A549 (cell line): Measurements from ENCODE around the gene MOSMO. TPM values are rescaled to one million over a fixed set of nuclear protein-coding genes. Genes with fewer than 3 reads are reported as not detected.

Source experiments
- ATAC-seq, 2 experiments: fragments of 200-7000 bp in 1 of 2; fragments of >200 bp in 1 of 2; cut with Nextera tagmentation in 1 of 2; cut with Tn5 transposase in 1 of 2; 3 replicates each; pipeline versions ENCODE4 v1.8.0 to v1.9.1; 2018 to 2020; ENCODE audit warnings: mild to moderate bottlenecking in 1 of 2, moderate library complexity in 1 of 2
- CTCF ChIA-PET: fragments of 300-600 bp; sonication (Branson Sonifier 250); formaldehyde crosslinking; extraction: SDS; loops from one replicate; lab custom pipeline; 2021; ENCODE audit warnings: antibody characterized with exemption, inconsistent platforms; lab: Yijun Ruan, JAX
- POLR2A ChIA-PET: fragments of 350-600 bp; formaldehyde crosslinking; extraction: SDS; loops from one replicate; lab custom pipeline; 2021; ENCODE audit warnings: antibody characterized with exemption, inconsistent platforms; lab: Yijun Ruan, JAX
- DNase-seq, 2 experiments: peaks; one replicate each; pipeline versions ENCODE4 v3.0.0 to v3.0.0-alpha.2; 2011 to 2016; ENCODE audit warnings: low read depth in 1 of 2, low spot score in 1 of 2
- FAIRE-seq: peaks from 2 replicates; lab custom pipeline; 2011; peaks lifted over from hg19 to GRCh38; lab: Jason Lieb, UNC
- H3K27ac ChIP-seq, 2 experiments: fragments of >200 bp; sonication (Bioruptor Twin); formaldehyde crosslinking; 3 replicates each; pipeline ENCODE4 v1.5.1; 2016 to 2017
- H3K4me1 ChIP-seq: fragments of >200 bp; sonication (Bioruptor Twin); formaldehyde crosslinking; 3 replicates; pipeline ENCODE4 v1.6.1; 2016
- H3K4me2 ChIP-seq: fragments of >200 bp; sonication (Bioruptor Twin); formaldehyde crosslinking; 3 replicates; pipeline ENCODE4 v1.6.1; 2016
- H3K4me3 ChIP-seq: fragments of >200 bp; sonication (Bioruptor Twin); formaldehyde crosslinking; 3 replicates; pipeline ENCODE4 v1.5.1; 2016
- H3K9me3 ChIP-seq: fragments of >200 bp; sonication (Bioruptor Twin); formaldehyde crosslinking; 3 replicates; pipeline ENCODE4 v1.6.1; 2016
- CBX2 ChIP-seq: fragments of 200-600 bp; sonication (generic); IDR thresholded peaks from 2 replicates; pipeline ENCODE4 v1.6.1; 2016; ENCODE audit warnings: low read depth, mild to moderate bottlenecking, borderline replicate concordance
- CBX8 ChIP-seq: fragments of 200-600 bp; sonication (generic); IDR thresholded peaks from 2 replicates; pipeline ENCODE4 v1.6.1; 2016
- CEBPB ChIP-seq, 2 experiments: fragments of >200 bp in 1 of 2; sonication (Bioruptor Twin) in 1 of 2; formaldehyde crosslinking in 1 of 2; IDR thresholded peaks; 2 replicates each; pipeline ENCODE4 v1.6.1; 2012 to 2016
- CHD2 ChIP-seq: fragments of 150-350 bp; IDR thresholded peaks from 2 replicates; pipeline ENCODE4 v1.6.1; 2014; ENCODE audit warnings: low read length; ENCODE audit not compliant: partially characterized antibody
- CHD4 ChIP-seq: fragments of 200-600 bp; sonication (generic); IDR thresholded peaks from 2 replicates; pipeline ENCODE4 v1.6.1; 2016; ENCODE audit warnings: antibody characterized with exemption, mild to moderate bottlenecking, borderline replicate concordance
- EHF ChIP-seq: fragments of 250-450 bp; sonication (Bioruptor Pico); IDR thresholded peaks from 2 replicates; pipeline ENCODE4 v1.5.0; 2020; ENCODE audit warnings: mild to moderate bottlenecking
- EHMT2 ChIP-seq: fragments of 200-600 bp; sonication (generic); IDR thresholded peaks from 2 replicates; pipeline ENCODE4 v1.6.1; 2016; ENCODE audit warnings: antibody characterized with exemption, low read depth, mild to moderate bottlenecking, moderate library complexity
- ESRRA ChIP-seq: fragments of 150-350 bp; IDR thresholded peaks from 2 replicates; pipeline ENCODE4 v1.6.1; 2014; ENCODE audit warnings: mild to moderate bottlenecking, low read length, borderline replicate concordance
- NFE2L2 ChIP-seq: fragments of 150-350 bp; conservative IDR thresholded peaks from 2 replicates; pipeline ENCODE4 v1.6.1; 2014; ENCODE audit warnings: low read length
- NPAS2 ChIP-seq: fragments of 250-450 bp; sonication (Bioruptor Pico); IDR thresholded peaks from 2 replicates; pipeline ENCODE4 v1.8.0; 2022; ENCODE audit warnings: mild to moderate bottlenecking, moderate library complexity, borderline replicate concordance
- POLR2AphosphoS2 ChIP-seq: conservative IDR thresholded peaks from 2 replicates; pipeline ENCODE4 v1.6.1; 2012; ENCODE audit warnings: low read length, improper control_type of control experiment, inconsistent platforms
- RNF2 ChIP-seq: fragments of 200-600 bp; sonication (generic); IDR thresholded peaks from 2 replicates; pipeline ENCODE4 v1.6.1; 2016; ENCODE audit warnings: low read depth, mild to moderate bottlenecking, antibody characterized with exemption, moderate library complexity, borderline replicate concordance
- SREBF2 ChIP-seq: fragments of 450-650 bp; IDR thresholded peaks from 2 replicates; pipeline ENCODE4 v1.6.1; 2014; ENCODE audit warnings: mild to moderate bottlenecking, moderate library complexity
- TFCP2L1 ChIP-seq: fragments of 250-450 bp; sonication (Bioruptor Pico); IDR thresholded peaks from 2 replicates; pipeline ENCODE4 v1.5.0; 2021; ENCODE audit warnings: mild to moderate bottlenecking
- TP53 ChIP-seq: fragments of 250-450 bp; sonication (Bioruptor Pico); IDR thresholded peaks from 2 replicates; pipeline ENCODE4 v1.5.0; 2021; ENCODE audit warnings: mild to moderate bottlenecking, moderate library complexity
- ZC3H11A ChIP-seq: fragments of 450-650 bp; IDR thresholded peaks from 2 replicates; pipeline ENCODE4 v1.6.1; 2014; ENCODE audit warnings: antibody characterized with exemption, mild to moderate bottlenecking
- ZNF302 ChIP-seq: fragments of 250-450 bp; sonication (Bioruptor Pico); IDR thresholded peaks from 2 replicates; pipeline ENCODE4 v1.9.0; 2021; ENCODE audit warnings: inconsistent platforms, mild to moderate bottlenecking, moderate library complexity
- WGBS: methylation state at CpG from one replicate; pipeline ENCODE4 v1.1.6; 2017; ENCODE audit errors: missing lambda C conversion rate; 5-methylcytosine and 5-hydroxymethylcytosine counted together
- polyA plus RNA-seq, 4 experiments: library from polyadenylated mRNA; depleted of rRNA in 3 of 4; stranded (reverse); fragments of >200 nt; fragmentation: RNase III in 1 of 4; extraction: RNeasy Plus Mini Kit Qiagen cat#74134 plus additional on column Dnase treatment in 1 of 4; gene quantifications; 2 replicates in 3 of 4; 3 replicates in 1 of 4; pipeline ENCODE4 v1.2.3, GENCODE V29; 2011 to 2017
- TF ChIP-seq, protein P1 (sequence below): fragments of 200-600 bp; sonication (generic); IDR thresholded peaks from 2 replicates; pipeline ENCODE4 v1.6.1; 2016; ENCODE audit warnings: antibody characterized with exemption, mild to moderate bottlenecking, moderate library complexity
- TF ChIP-seq, protein P2 (sequence below): fragments of >200 bp; sonication (Bioruptor Twin); formaldehyde crosslinking; IDR thresholded peaks from 3 replicates; pipeline ENCODE4 v1.5.1; 2016
- TF ChIP-seq, protein P3 (sequence below): fragments of 150-350 bp; IDR thresholded peaks from 2 replicates; pipeline ENCODE4 v1.6.1; 2014; ENCODE audit warnings: low read depth, mild to moderate bottlenecking, low read length

MOSMO gene
- polyA plus RNA-seq, 2 of the 4 experiments (the other 2 are of a cell fraction) = 9.7 to 14.4 TPM

DNA sequence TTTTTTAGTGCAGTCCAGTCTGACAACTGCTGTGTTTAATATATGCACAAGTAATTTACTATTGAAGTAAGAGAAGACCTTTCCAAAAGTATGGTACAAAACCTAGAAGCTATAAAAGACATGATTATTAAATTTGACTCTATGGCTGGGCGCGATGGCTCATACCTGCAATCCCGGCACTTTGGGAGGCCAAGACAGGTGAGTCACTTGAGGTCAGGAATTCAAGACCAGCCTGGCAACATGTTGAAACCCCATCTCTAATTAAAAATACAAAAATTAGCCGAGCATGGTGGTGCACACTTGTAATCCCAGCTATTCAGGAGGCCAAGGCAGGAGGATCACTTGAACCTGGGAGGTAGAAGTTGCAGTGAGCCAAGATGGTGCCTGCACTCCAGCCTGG, 43.1 kb downstream of the MOSMO start (continued):
- TF ChIP-seq, protein P1, sequence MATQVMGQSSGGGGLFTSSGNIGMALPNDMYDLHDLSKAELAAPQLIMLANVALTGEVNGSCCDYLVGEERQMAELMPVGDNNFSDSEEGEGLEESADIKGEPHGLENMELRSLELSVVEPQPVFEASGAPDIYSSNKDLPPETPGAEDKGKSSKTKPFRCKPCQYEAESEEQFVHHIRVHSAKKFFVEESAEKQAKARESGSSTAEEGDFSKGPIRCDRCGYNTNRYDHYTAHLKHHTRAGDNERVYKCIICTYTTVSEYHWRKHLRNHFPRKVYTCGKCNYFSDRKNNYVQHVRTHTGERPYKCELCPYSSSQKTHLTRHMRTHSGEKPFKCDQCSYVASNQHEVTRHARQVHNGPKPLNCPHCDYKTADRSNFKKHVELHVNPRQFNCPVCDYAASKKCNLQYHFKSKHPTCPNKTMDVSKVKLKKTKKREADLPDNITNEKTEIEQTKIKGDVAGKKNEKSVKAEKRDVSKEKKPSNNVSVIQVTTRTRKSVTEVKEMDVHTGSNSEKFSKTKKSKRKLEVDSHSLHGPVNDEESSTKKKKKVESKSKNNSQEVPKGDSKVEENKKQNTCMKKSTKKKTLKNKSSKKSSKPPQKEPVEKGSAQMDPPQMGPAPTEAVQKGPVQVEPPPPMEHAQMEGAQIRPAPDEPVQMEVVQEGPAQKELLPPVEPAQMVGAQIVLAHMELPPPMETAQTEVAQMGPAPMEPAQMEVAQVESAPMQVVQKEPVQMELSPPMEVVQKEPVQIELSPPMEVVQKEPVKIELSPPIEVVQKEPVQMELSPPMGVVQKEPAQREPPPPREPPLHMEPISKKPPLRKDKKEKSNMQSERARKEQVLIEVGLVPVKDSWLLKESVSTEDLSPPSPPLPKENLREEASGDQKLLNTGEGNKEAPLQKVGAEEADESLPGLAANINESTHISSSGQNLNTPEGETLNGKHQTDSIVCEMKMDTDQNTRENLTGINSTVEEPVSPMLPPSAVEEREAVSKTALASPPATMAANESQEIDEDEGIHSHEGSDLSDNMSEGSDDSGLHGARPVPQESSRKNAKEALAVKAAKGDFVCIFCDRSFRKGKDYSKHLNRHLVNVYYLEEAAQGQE = no peak
- no peak for TF ChIP-seq ZC3H11A
- TF ChIP-seq SREBF2 = no peak

DNA sequence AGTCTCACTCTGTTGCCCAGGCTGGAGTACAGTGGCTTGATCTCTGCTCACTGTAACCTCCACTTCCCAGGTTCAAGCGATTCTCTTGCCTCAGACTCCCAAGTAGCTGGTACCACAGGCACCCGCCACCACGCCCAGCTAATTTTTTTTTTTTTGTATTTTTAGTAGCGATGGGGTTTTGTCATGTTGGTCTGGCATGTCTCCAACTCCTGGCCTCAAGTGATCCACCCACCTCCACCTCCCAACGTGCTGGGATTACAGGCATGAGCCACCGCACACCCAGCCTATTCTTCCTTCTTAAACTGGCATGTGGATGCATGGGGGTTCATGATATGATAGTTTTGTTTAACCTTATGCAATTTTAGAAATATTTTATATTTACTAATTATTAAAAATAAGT, 45.1 kb downstream of the MOSMO start:
- ChIA-PET POLR2A (no interaction called here), CTCF (no interaction called here)
- FAIRE-seq = no peak

DNA sequence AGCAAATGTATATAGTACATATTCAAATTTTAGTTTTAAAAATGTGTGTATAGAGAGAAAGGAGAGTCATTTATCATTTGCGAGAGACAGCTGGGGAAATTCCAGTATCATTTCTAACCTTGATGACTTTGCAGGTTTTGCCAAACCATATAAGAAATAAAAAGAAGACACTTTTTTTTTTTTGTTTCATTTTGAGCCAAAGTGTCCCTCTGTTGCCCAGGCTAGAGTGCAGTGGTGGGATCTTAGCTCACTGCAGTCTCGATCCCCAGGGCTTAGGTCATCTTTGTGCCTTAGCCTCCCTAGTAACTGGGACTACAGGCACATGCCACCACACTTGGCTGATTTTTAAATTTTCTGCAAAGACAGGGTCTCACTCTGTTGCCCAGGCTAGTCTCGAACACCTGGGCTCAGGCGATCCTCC, 46.0 kb downstream of the MOSMO start:
- TF ChIP-seq ZNF302 = no peak
- TF ChIP-seq CBX2 = no peak
- no peak for TF ChIP-seq CBX8
- TF ChIP-seq CEBPB (IDR thresholded peaks at IDR 0.05) = no peak
- TF ChIP-seq CHD4 = no peak
- TF ChIP-seq TP53 (CRISPR knock-in tag) = no peak
- TF ChIP-seq, protein P2, sequence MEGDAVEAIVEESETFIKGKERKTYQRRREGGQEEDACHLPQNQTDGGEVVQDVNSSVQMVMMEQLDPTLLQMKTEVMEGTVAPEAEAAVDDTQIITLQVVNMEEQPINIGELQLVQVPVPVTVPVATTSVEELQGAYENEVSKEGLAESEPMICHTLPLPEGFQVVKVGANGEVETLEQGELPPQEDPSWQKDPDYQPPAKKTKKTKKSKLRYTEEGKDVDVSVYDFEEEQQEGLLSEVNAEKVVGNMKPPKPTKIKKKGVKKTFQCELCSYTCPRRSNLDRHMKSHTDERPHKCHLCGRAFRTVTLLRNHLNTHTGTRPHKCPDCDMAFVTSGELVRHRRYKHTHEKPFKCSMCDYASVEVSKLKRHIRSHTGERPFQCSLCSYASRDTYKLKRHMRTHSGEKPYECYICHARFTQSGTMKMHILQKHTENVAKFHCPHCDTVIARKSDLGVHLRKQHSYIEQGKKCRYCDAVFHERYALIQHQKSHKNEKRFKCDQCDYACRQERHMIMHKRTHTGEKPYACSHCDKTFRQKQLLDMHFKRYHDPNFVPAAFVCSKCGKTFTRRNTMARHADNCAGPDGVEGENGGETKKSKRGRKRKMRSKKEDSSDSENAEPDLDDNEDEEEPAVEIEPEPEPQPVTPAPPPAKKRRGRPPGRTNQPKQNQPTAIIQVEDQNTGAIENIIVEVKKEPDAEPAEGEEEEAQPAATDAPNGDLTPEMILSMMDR = no peak
- no peak for TF ChIP-seq POLR2AphosphoS2
- no peak for TF ChIP-seq EHF (CRISPR knock-in tag)
- TF ChIP-seq CHD2 = no peak
- CTCF ChIA-PET = no interaction called here
- no peak for DNase-seq
- POLR2A ChIA-PET = no interaction called here
- Histone ChIP-seq H3K27ac (no peak overlapping the region), H3K9me3 (no peaks in the 10 kb centered on the region), H3K4me3 (no peak overlapping the region), H3K4me1 (no peaks in the 10 kb centered on the region), H3K4me2 (no peak overlapping the region)
- FAIRE-seq = no peak
- no peak for ATAC-seq
- WGBS = 92% methylated on average over 4 of the region's 4 CpGs

More for the DNA sequence above, 45.1 kb downstream of the MOSMO start:
- H3K4me1 ChIP-seq = no peaks in the 10 kb centered on the region
- DNase-seq = no peak
- no peaks in the 10 kb centered on the region for H3K9me3 ChIP-seq
- 92% methylated on average over 6 of the region's 6 CpGs for WGBS
- TF ChIP-seq ESRRA = no peak
- no peak for TF ChIP-seq NPAS2
- TF ChIP-seq RNF2 = no peak
- TF ChIP-seq, protein P3, sequence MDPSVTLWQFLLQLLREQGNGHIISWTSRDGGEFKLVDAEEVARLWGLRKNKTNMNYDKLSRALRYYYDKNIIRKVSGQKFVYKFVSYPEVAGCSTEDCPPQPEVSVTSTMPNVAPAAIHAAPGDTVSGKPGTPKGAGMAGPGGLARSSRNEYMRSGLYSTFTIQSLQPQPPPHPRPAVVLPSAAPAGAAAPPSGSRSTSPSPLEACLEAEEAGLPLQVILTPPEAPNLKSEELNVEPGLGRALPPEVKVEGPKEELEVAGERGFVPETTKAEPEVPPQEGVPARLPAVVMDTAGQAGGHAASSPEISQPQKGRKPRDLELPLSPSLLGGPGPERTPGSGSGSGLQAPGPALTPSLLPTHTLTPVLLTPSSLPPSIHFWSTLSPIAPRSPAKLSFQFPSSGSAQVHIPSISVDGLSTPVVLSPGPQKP = no peak
- no peak for TF ChIP-seq TFCP2L1
- TF ChIP-seq NFE2L2 = no peak
- TF ChIP-seq, protein P2 = no peak
- no peak for TF ChIP-seq EHMT2
- H3K27ac ChIP-seq = no peak overlapping the region
- no peak overlapping the region for H3K4me2 ChIP-seq
- ATAC-seq = no peak
- no peak overlapping the region for H3K4me3 ChIP-seq
